Nephron progenitor cell (in vitro differentiated cells): ENCODE data around the gene CPNE1.

Experiments
- DNase-seq: peaks from one replicate; pipeline ENCODE4 v3.0.0; 2021
- H3K27ac Mint-ChIP-seq: 2 replicates; pipeline ENCODE4 v1.8.0; 2021; ENCODE audit warnings: mild to moderate bottlenecking, moderate library complexity, mixed read lengths
- H3K27me3 Mint-ChIP-seq: 2 replicates; pipeline ENCODE4 v1.8.0; 2021; ENCODE audit warnings: mild to moderate bottlenecking, low read depth, mixed read lengths; ENCODE audit not compliant: poor library complexity
- H3K36me3 Mint-ChIP-seq: 2 replicates; pipeline ENCODE4 v1.8.0; 2021; ENCODE audit warnings: low read depth, mixed read lengths
- H3K4me1 Mint-ChIP-seq: 2 replicates; pipeline ENCODE4 v1.8.0; 2021; ENCODE audit warnings: mixed read lengths
- H3K4me3 Mint-ChIP-seq: 2 replicates; pipeline ENCODE4 v1.8.0; 2021; ENCODE audit warnings: mild to moderate bottlenecking, moderate library complexity, mixed read lengths
- H3K9me3 Mint-ChIP-seq: 2 replicates; pipeline ENCODE4 v1.8.0; 2021; ENCODE audit warnings: mild to moderate bottlenecking, moderate library complexity, mixed read lengths
- CTCF ChIP-seq: fragments of 200-600 bp; sonication (generic); IDR thresholded peaks from 2 replicates; pipeline ENCODE4 v1.5.0; 2021; ENCODE audit warnings: antibody characterized with exemption

Gene CPNE1

GRCh38 chr20:35660122-35660937, 4.4 kb downstream of the CPNE1 start:
- no peak overlapping the region for H3K4me3 Mint-ChIP-seq
- H3K36me3 Mint-ChIP-seq = peaks cover 41% of the 10 kb centered on the region
- no peak for TF ChIP-seq CTCF
- peaks cover 53% of the 10 kb centered on the region for H3K4me1 Mint-ChIP-seq
- H3K9me3 Mint-ChIP-seq = peaks cover 16% of the 10 kb centered on the region
- H3K27me3 Mint-ChIP-seq = peaks cover 3% of the 10 kb centered on the region
- DNase-seq = no peak
- no peak overlapping the region for H3K27ac Mint-ChIP-seq

- Mint-ChIP-seq H3K27me3 (no peaks in the 10 kb centered on the region), H3K36me3 (peaks cover 37% of the 10 kb centered on the region), H3K9me3 (peaks cover 16% of the 10 kb centered on the region), H3K4me1 (peaks cover 30% of the 10 kb centered on the region), H3K27ac (no peak overlapping the region), H3K4me3 (no peak overlapping the region)
- TF ChIP-seq CTCF = no peak
- no peak for DNase-seq
Measured at GRCh38 chr20:35657271-35657670, 7.4 kb downstream of the CPNE1 start.

GRCh38 chr20:35654415-35654814, 10.3 kb downstream of the CPNE1 start:
- H3K27me3 Mint-ChIP-seq = no peaks in the 10 kb centered on the region
- DNase-seq = no peak
- H3K27ac Mint-ChIP-seq = no peak overlapping the region
- TF ChIP-seq CTCF = no peak
- H3K9me3 Mint-ChIP-seq = peaks cover 7% of the 10 kb centered on the region
- peaks cover 11% of the 10 kb centered on the region for H3K4me1 Mint-ChIP-seq
- no peak overlapping the region for H3K4me3 Mint-ChIP-seq
- peaks cover 45% of the 10 kb centered on the region for H3K36me3 Mint-ChIP-seq

- H3K27ac Mint-ChIP-seq = no peak overlapping the region
- no peak for DNase-seq
- peaks cover 2% of the 10 kb centered on the region for H3K9me3 Mint-ChIP-seq
- no peak for TF ChIP-seq CTCF
- H3K27me3 Mint-ChIP-seq = no peaks in the 10 kb centered on the region
- peaks cover 7% of the 10 kb centered on the region for H3K4me1 Mint-ChIP-seq
- peaks cover 45% of the 10 kb centered on the region for H3K36me3 Mint-ChIP-seq
- no peak overlapping the region for H3K4me3 Mint-ChIP-seq
Measured at GRCh38 chr20:35653893-35654292, 10.8 kb downstream of the CPNE1 start.

- Mint-ChIP-seq H3K4me1 (peaks cover 5% of the 10 kb centered on the region), H3K4me3 (no peak overlapping the region), H3K36me3 (peaks cover 45% of the 10 kb centered on the region), H3K9me3 (no peaks in the 10 kb centered on the region), H3K27ac (no peak overlapping the region), H3K27me3 (no peaks in the 10 kb centered on the region)
- TF ChIP-seq CTCF = no peak
- no peak for DNase-seq
Measured at GRCh38 chr20:35653430-35653734, 11.3 kb downstream of the CPNE1 start.
